Body of pancreas (tissue), 4 donors: ENCODE measurements around the gene LETM1.

ENCODE experiments used
- POLR2A ChIP-seq, 3 donors: fragments of 450-650 bp; IDR thresholded peaks; one replicate each; pipeline ENCODE4 v1.6.1; 2016; ENCODE audit warnings: antibody characterized with exemption in 3 of 3, mild to moderate bottlenecking in 2 of 3
- TF ChIP-seq, protein P1 (sequence below), 7 experiments: fragments of 450-650 bp in 4 of 7; fragments of 200-600 bp in 3 of 7; sonication (generic) in 3 of 7; IDR thresholded peaks; one replicate each; pipeline ENCODE4 v1.5.1; 2016 to 2019; ENCODE audit warnings: antibody characterized with exemption in 7 of 7

DNA sequence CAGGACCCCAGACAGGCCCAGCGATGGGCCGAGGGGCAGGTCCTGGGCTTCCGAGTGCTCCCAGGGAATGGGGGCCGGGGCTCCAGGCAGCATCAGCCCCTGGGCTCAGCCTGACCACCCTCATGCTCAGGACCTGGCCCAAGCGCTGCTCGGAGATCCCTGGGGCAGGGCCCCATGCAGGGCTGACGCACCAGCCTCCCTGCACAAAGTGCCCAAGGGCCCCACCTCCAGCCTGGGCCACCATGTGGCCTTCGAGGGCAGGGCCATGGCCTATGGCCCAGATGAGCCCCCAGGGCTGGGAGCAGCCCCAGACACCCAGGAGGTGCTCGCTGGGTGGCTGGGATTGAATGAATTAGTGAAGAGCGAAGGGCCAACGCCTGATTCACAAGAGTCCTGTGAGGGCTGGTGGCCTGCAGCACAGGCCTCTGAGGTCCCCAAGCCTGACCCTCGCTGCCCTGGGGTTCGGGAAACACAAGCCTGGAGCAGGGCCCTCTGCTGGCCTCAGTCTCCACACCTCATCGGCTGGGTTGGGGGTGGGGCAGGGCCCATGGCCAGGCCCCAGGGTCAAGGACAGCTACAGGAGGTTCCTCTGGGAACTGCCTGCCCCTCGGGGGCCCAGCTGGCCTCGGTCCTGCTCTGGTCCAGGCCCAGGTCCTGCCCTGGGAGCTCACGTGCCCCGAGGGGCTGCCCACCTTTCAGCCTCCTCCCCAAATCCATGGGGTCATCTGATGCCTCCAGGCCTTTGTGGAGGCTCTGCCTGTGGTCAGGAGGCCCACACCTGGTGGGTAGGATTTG, 76.2 kb downstream of the LETM1 start:
- TF ChIP-seq, protein P1, sequence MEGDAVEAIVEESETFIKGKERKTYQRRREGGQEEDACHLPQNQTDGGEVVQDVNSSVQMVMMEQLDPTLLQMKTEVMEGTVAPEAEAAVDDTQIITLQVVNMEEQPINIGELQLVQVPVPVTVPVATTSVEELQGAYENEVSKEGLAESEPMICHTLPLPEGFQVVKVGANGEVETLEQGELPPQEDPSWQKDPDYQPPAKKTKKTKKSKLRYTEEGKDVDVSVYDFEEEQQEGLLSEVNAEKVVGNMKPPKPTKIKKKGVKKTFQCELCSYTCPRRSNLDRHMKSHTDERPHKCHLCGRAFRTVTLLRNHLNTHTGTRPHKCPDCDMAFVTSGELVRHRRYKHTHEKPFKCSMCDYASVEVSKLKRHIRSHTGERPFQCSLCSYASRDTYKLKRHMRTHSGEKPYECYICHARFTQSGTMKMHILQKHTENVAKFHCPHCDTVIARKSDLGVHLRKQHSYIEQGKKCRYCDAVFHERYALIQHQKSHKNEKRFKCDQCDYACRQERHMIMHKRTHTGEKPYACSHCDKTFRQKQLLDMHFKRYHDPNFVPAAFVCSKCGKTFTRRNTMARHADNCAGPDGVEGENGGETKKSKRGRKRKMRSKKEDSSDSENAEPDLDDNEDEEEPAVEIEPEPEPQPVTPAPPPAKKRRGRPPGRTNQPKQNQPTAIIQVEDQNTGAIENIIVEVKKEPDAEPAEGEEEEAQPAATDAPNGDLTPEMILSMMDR (IDR thresholded peaks at IDR 0.05): no peak
- no peak for TF ChIP-seq POLR2A (IDR thresholded peaks at IDR 0.05)
